Smooth muscle cell (in vitro differentiated cells): ENCODE data around the gene MBD2. TPM values are rescaled to one million over a fixed set of nuclear protein-coding genes. Genes with fewer than 3 reads are reported as not detected.
"Not testable (repeated sequence)": the region's sequence is repeated elsewhere in the genome, so short reads cannot be mapped to it uniquely, and the experiment has no call there.

Source experiments
- DNase-seq: peaks from one replicate; lab custom pipeline; 2025; ENCODE audit not compliant: unreplicated experiment; lab: John Stamatoyannopoulos, UW
- H2AFZ ChIP-seq: fragments of 200-600 bp; sonication (generic); 2 replicates; pipeline ENCODE4 v1.6.0; 2016; ENCODE audit warnings: antibody characterized with exemption, low read depth, mild to moderate bottlenecking
- H3F3A ChIP-seq: fragments of 200-600 bp; sonication (generic); 2 replicates; pipeline ENCODE4 v1.6.0; 2017; ENCODE audit warnings: antibody characterized with exemption, low read depth
- H3K27ac ChIP-seq: fragments of 200-600 bp; sonication (generic); 2 replicates; pipeline ENCODE4 v1.5.1; 2016; ENCODE audit warnings: low read depth, mild to moderate bottlenecking
- H3K27me3 ChIP-seq: fragments of 200-600 bp; sonication (generic); 2 replicates; pipeline ENCODE4 v1.6.1; 2016; ENCODE audit warnings: low read depth, mild to moderate bottlenecking
- H3K36me3 ChIP-seq: fragments of 200-600 bp; sonication (generic); 2 replicates; pipeline ENCODE4 v1.5.1; 2016; ENCODE audit warnings: low read depth
- H3K4me1 ChIP-seq: fragments of 200-600 bp; sonication (generic); 2 replicates; pipeline ENCODE4 v1.5.1; 2016; ENCODE audit warnings: low read depth
- H3K4me2 ChIP-seq: fragments of 200-600 bp; sonication (generic); 2 replicates; pipeline ENCODE4 v1.6.0; 2016; ENCODE audit warnings: mild to moderate bottlenecking
- H3K4me3 ChIP-seq: fragments of 200-600 bp; sonication (generic); 2 replicates; pipeline ENCODE4 v1.5.1; 2016; ENCODE audit warnings: mild to moderate bottlenecking
- H3K79me2 ChIP-seq: fragments of 200-600 bp; sonication (generic); 2 replicates; pipeline ENCODE4 v1.6.0; 2016; ENCODE audit warnings: low read depth, mild to moderate bottlenecking
- H3K9ac ChIP-seq: fragments of 200-600 bp; sonication (generic); 2 replicates; pipeline ENCODE4 v1.6.0; 2016; ENCODE audit warnings: low read depth
- H3K9me3 ChIP-seq: fragments of 200-600 bp; sonication (generic); replicated peaks from 2 replicates; pipeline ENCODE4 v1.5.1; 2016; ENCODE audit warnings: low read depth
- H4K20me1 ChIP-seq: fragments of 200-600 bp; sonication (generic); 2 replicates; pipeline ENCODE4 v1.6.0; 2016; ENCODE audit warnings: low read depth
- CTCF ChIP-seq: fragments of 200-600 bp; sonication (generic); IDR thresholded peaks from 2 replicates; pipeline ENCODE4 v1.5.1; 2017; ENCODE audit warnings: borderline replicate concordance, mild to moderate bottlenecking, antibody characterized with exemption; ENCODE audit not compliant: insufficient read depth, poor library complexity, severe bottlenecking
- WGBS: methylation state at CpG from one replicate; pipeline ENCODE4 v1.1.7; 2016; ENCODE audit warnings: low lambda C conversion rate; 5-methylcytosine and 5-hydroxymethylcytosine counted together
- polyA plus RNA-seq: library from polyadenylated mRNA; unstranded; fragments of >200 nt; fragmentation: Nextera tagmentation; extraction: Ambion mirVana; gene quantifications from 2 replicates; pipeline ENCODE4 v1.2.1, GENCODE V29; 2016
- total RNA-seq: library from RNA; depleted of rRNA; stranded (reverse); fragments of >200 nt; gene quantifications from 2 replicates; pipeline ENCODE4 v1.2.3, GENCODE V29; 2014

MBD2 gene
- total and polyA plus RNA-seq, 2 experiments from 2014 or later = 28.5 to 42.6 TPM

- Histone ChIP-seq H2AFZ (no peak overlapping the region), H4K20me1 (peaks cover 5% of the 10 kb centered on the region), H3K4me2 (no peak overlapping the region), H3K36me3 (no peaks in the 10 kb centered on the region), H3K4me1 (peaks cover 5% of the 10 kb centered on the region), H3K9ac (no peak overlapping the region), H3K4me3 (no peak overlapping the region), H3K79me2 (peaks cover 6% of the 10 kb centered on the region), H3F3A (no peaks in the 10 kb centered on the region), H3K27ac (no peak overlapping the region), H3K9me3 (no peaks in the 10 kb centered on the region), H3K27me3 (no peaks in the 10 kb centered on the region)
- no peak for TF ChIP-seq CTCF
- no peak for DNase-seq
Measured at GRCh38 chr18:54228364-54228763, 3.9 kb upstream of the MBD2 start.

- no peak overlapping the region for H2AFZ ChIP-seq
- DNase-seq = no peak
- peaks cover 17% of the 10 kb centered on the region for H3K4me1 ChIP-seq
- H3K27me3 ChIP-seq = no peaks in the 10 kb centered on the region
- H4K20me1 ChIP-seq = peaks cover 52% of the 10 kb centered on the region
- no peak for TF ChIP-seq CTCF
- 4% methylated on average over 8 of the region's 39 CpGs for WGBS
- H3K4me3 ChIP-seq = peak overlapping the region; percentile 82
- H3F3A ChIP-seq = no peaks in the 10 kb centered on the region
- H3K4me2 ChIP-seq = peak overlapping the region; percentile 96
- H3K9ac ChIP-seq = peak overlapping the region; percentile 58
- H3K27ac ChIP-seq = peak overlapping the region; percentile 53
- H3K9me3 ChIP-seq = no peaks in the 10 kb centered on the region
- no peaks in the 10 kb centered on the region for H3K36me3 ChIP-seq
- H3K79me2 ChIP-seq = peaks cover 52% of the 10 kb centered on the region
Measured at GRCh38 chr18:54223568-54224241, 764 bp downstream of the MBD2 start.

GRCh38 chr18:54222922-54223567 lies 1.4 kb downstream of the MBD2 start:
- peak overlapping the region; percentile 58 for H3K9ac ChIP-seq
- peaks cover 59% of the 10 kb centered on the region for H3K79me2 ChIP-seq
- peaks cover 58% of the 10 kb centered on the region for H4K20me1 ChIP-seq
- no peaks in the 10 kb centered on the region for H3K36me3 ChIP-seq
- no peaks in the 10 kb centered on the region for H3F3A ChIP-seq
- no peak for TF ChIP-seq CTCF
- peak overlapping the region; percentile 96 for H3K4me2 ChIP-seq
- H3K4me1 ChIP-seq = peaks cover 17% of the 10 kb centered on the region
- 43% methylated on average over 5 of the region's 5 CpGs for WGBS
- peak overlapping the region; percentile 35 for H3K27ac ChIP-seq
- peak overlapping the region; percentile 82 for H3K4me3 ChIP-seq
- no peaks in the 10 kb centered on the region for H3K9me3 ChIP-seq
- H2AFZ ChIP-seq = no peak overlapping the region
- no peaks in the 10 kb centered on the region for H3K27me3 ChIP-seq
- no peak for DNase-seq

- Histone ChIP-seq H3K36me3 (no peaks in the 10 kb centered on the region), H4K20me1 (peaks cover 85% of the 10 kb centered on the region), H2AFZ (no peak overlapping the region), H3K4me1 (peaks cover 17% of the 10 kb centered on the region), H3K27me3 (no peaks in the 10 kb centered on the region), H3K9me3 (no peaks in the 10 kb centered on the region), H3K27ac (no peak overlapping the region), H3F3A (no peaks in the 10 kb centered on the region), H3K79me2 (peaks cover 85% of the 10 kb centered on the region), H3K9ac (no peak overlapping the region), H3K4me2 (no peak overlapping the region), H3K4me3 (no peak overlapping the region)
- TF ChIP-seq CTCF = no peak
- DNase-seq = no peak
- WGBS = 94% methylated on average over 2 of the region's 2 CpGs
Measured at GRCh38 chr18:54220406-54220805, 4.1 kb downstream of the MBD2 start.

- Histone ChIP-seq H3K4me1 (peaks cover 12% of the 10 kb centered on the region), H4K20me1 (peaks cover 100% of the 10 kb centered on the region), H3K79me2 (peaks cover 100% of the 10 kb centered on the region)
- not testable (repeated sequence) for DNase-seq, H3K36me3 ChIP-seq, H2AFZ ChIP-seq, H3K9ac ChIP-seq, H3K27ac ChIP-seq, H3K27me3 ChIP-seq, H3K4me3 ChIP-seq, H3F3A ChIP-seq, H3K4me2 ChIP-seq, H3K9me3 ChIP-seq
- WGBS = 96% methylated on average over 6 of the region's 6 CpGs
Measured at GRCh38 chr18:54218803-54219202, 5.7 kb downstream of the MBD2 start.
